ENCODE measurements around the gene ZNF155. TPM values are rescaled to one million over a fixed set of nuclear protein-coding genes. Genes with fewer than 3 reads are reported as not detected.

Gene ZNF155
- total RNA-seq, 3 donors from 2014 or later: 5.4 to 8.6 (median 6.7) TPM

DNA sequence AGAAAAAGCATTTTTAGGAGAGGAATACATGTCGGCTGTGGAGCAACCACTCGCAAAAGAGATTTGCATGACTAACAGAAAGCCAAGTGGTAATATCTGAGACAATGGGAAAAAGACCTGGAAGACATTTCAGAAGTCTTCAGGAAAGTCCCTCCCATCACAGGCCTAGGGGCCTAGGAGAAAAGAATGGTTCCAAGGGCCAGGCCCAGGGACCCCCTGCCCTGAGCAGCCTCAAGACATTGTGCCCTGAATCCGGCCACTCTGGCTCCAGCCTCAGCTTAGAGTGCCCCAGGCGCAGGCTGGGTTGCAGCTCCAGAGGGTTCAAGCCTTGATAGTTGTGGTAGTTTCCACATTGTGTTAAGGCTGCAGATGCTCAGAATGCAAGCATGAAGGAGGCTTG is 23.6 kb upstream of the ZNF155 start:
- no peak for ATAC-seq
- TF ChIP-seq, protein P1, sequence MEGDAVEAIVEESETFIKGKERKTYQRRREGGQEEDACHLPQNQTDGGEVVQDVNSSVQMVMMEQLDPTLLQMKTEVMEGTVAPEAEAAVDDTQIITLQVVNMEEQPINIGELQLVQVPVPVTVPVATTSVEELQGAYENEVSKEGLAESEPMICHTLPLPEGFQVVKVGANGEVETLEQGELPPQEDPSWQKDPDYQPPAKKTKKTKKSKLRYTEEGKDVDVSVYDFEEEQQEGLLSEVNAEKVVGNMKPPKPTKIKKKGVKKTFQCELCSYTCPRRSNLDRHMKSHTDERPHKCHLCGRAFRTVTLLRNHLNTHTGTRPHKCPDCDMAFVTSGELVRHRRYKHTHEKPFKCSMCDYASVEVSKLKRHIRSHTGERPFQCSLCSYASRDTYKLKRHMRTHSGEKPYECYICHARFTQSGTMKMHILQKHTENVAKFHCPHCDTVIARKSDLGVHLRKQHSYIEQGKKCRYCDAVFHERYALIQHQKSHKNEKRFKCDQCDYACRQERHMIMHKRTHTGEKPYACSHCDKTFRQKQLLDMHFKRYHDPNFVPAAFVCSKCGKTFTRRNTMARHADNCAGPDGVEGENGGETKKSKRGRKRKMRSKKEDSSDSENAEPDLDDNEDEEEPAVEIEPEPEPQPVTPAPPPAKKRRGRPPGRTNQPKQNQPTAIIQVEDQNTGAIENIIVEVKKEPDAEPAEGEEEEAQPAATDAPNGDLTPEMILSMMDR (IDR thresholded peaks at IDR 0.05): no peak
- DNase-seq: no peak
- Histone ChIP-seq H3K4me3 (no peak overlapping the region), H3K36me3 (ENCODE audit: low read depth) (no peaks in the 10 kb centered on the region), H3K9me3 (peaks cover 95% of the 10 kb centered on the region), H3K4me1 (ENCODE audit: low read depth) (no peaks in the 10 kb centered on the region)
- intact Hi-C loops (cut with DNase I, micrococcal nuclease): no loop called here

DNA sequence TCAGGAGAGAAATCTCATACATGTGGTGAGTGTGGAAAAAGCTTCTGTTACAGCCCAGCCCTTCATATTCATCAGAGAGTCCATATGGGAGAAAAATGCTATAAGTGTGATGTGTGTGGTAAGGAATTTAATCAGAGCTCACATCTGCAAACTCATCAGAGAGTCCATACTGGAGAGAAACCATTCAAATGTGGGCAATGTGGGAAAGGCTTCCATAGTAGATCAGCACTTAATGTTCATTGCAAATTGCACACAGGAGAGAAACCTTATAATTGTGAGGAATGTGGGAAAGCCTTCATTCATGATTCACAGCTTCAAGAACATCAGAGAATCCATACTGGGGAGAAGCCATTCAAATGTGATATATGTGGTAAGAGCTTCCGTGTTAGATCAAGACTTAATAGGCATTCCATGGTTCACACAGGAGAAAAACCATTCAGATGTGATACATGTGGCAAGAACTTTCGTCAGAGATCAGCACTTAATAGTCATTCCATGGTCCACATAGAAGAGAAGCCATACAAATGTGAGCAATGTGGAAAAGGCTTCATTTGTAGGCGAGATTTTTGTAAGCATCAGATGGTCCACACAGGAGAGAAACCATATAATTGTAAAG is 17.8 kb upstream of the ZNF155 start:
- Histone ChIP-seq H3K9me3 (peaks cover 94% of the 10 kb centered on the region), H3K4me1 (ENCODE audit: low read depth) (no peaks in the 10 kb centered on the region), H3K36me3 (ENCODE audit: low read depth) (peaks cover 9% of the 10 kb centered on the region), H3K4me3 (no peak overlapping the region)
- TF ChIP-seq, protein P1 (IDR thresholded peaks at IDR 0.05): no peak
- DNase-seq (no peak), ATAC-seq (no peak)
- intact Hi-C loops (cut with DNase I, micrococcal nuclease): no loop called here

DNA sequence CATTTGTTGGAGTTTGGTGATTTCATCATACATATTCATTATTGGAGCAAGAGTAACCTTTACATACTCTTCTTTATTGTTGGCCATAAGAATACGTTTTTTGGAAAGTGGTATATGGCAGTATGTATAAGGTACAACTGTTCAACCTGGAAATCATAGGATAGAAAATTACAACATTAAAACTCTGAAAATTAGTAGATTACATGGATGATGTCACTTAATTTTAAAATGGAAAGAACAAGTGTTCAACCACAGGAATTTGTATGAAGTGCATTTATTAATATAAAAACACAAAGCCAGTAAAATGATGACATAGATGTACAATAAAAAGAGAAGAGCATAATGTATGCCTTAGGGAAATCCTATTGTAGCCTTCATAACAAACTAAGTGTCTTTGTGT is 7.3 kb upstream of the ZNF155 start:
- ATAC-seq (no peak), DNase-seq (no peak)
- Histone ChIP-seq H3K4me3 (no peak overlapping the region), H3K36me3 (ENCODE audit: low read depth) (no peaks in the 10 kb centered on the region), H3K4me1 (ENCODE audit: low read depth) (no peaks in the 10 kb centered on the region), H3K9me3 (peaks cover 93% of the 10 kb centered on the region)
- TF ChIP-seq, protein P1 (IDR thresholded peaks at IDR 0.05): no peak
- intact Hi-C loops (cut with DNase I, micrococcal nuclease): no loop called here

DNA sequence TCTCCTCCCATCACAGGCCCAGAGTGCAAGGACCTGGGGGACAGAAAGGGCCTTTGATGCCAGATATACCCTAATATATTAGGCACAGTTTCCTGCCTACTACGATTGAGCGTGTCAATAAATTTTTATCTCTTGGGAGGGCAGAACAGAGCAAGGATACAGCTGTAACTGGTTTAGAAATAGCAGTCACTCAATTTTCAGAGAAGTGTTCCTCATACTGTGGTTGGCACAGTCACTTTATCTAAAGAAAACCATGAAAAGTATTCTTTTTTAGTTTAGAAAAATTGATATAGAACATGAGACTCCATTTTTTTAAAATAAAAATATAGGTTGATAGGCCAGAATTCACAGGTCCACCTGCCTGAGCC is 460 bp upstream of the ZNF155 start:
- intact Hi-C loops (cut with DNase I, micrococcal nuclease): no loop called here
- H3K4me3 ChIP-seq: no peak overlapping the region
- no peaks in the 10 kb centered on the region for H3K36me3 ChIP-seq (ENCODE audit: low read depth)
- ATAC-seq (no peak), DNase-seq (no peak)
- H3K4me1 ChIP-seq (ENCODE audit: low read depth): no peaks in the 10 kb centered on the region
- TF ChIP-seq, protein P1 (IDR thresholded peaks at IDR 0.05): no peak
- H3K9me3 ChIP-seq: peaks cover 25% of the 10 kb centered on the region

DNA sequence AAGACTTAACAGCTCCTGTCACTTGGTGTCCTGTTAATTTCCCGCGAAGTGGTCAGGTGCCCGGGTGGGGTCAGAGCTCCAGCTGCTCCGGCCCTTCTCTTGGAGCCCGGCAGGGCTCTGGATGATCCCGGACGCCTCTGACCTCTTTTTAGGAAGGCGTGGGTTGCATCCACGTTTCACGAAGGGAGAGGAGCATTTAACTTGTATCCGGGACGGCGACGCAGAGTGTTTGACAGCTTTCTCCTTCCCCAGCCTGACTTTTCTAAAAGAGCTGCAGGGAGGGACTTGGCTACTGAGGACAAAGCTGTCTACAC is 656 bp downstream of the ZNF155 start:
- no peaks in the 10 kb centered on the region for H3K4me1 ChIP-seq (ENCODE audit: low read depth)
- H3K4me3 ChIP-seq: peak overlapping the region; percentile 36
- peaks cover 15% of the 10 kb centered on the region for H3K9me3 ChIP-seq
- TF ChIP-seq, protein P1 (IDR thresholded peaks at IDR 0.05): no peak
- intact Hi-C loops (cut with DNase I, micrococcal nuclease): no loop called here
- DNase-seq (peak in 2 of 3 donors; percentile 34 to 45), ATAC-seq (peak; percentile 29)
- no peaks in the 10 kb centered on the region for H3K36me3 ChIP-seq (ENCODE audit: low read depth)

All from mucosa of descending colon (tissue), 3 donors.